ENCODE results near the gene LMAN2L.

DNA sequence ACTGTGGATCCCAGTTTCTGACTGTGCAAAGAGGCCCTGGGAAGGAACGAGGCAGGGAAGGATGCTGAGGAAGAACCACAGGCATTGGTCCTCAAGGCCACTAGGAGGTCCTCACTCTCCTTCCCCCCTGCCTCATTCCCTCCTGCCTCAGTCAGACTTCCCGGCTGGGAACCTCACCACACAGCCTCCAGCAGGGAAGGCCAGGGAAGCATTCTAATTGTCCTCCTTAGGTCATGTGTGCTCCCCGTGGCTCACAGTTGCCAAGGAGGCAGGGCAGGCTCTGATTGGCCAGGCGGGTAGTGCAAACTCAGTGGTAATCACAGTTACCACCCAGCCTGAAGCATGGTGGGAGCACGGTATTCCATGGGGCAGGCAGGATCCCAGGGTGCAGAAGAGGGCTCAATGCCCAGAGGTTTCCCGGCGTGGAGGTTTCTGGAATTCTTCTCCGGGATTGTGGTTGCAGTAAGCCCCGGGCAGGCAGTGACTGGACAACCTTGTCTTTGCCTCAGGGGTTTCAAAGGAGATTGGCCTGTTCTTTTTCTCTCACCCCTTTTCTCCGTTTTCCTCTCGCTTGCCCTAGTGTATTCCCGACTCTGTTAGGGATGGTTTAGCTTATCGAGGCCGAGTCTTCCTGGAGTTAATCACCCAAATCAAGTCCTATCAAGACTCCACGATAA is 70.2 kb downstream of the LMAN2L start:
- no peak for TF ChIP-seq POLR2AphosphoS5 (IDR thresholded peaks at IDR 0.05; ENCODE audit: borderline replicate concordance, low read depth, low read length)
- no peak for TF ChIP-seq FOXP2 (optimal IDR thresholded peaks at IDR 0.05; ENCODE audit: control extremely low read depth, extremely low read length, insufficient read depth)

All from SK-N-MC (cell line).